ENCODE data around the gene CHCHD10.

DNA sequence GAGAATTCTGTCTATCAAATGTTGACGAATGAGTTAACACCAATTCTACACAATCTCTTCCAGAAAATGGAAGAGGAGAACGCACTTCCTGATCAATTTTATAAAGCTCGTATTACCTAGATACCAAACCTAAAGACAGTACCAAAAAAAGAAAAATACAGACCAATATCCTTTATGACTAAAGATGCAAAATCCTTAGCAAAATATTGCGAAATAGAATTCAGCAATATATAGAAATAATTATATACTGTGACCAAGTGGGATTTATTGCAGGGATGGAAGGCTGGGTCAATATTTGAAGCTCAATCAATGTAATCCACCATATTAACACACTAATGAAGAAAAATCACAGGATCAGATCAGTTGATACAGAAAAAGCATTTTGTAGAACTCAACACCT, 44.6 kb upstream of the CHCHD10 start:
- TF ChIP-seq, protein P1, sequence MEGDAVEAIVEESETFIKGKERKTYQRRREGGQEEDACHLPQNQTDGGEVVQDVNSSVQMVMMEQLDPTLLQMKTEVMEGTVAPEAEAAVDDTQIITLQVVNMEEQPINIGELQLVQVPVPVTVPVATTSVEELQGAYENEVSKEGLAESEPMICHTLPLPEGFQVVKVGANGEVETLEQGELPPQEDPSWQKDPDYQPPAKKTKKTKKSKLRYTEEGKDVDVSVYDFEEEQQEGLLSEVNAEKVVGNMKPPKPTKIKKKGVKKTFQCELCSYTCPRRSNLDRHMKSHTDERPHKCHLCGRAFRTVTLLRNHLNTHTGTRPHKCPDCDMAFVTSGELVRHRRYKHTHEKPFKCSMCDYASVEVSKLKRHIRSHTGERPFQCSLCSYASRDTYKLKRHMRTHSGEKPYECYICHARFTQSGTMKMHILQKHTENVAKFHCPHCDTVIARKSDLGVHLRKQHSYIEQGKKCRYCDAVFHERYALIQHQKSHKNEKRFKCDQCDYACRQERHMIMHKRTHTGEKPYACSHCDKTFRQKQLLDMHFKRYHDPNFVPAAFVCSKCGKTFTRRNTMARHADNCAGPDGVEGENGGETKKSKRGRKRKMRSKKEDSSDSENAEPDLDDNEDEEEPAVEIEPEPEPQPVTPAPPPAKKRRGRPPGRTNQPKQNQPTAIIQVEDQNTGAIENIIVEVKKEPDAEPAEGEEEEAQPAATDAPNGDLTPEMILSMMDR (conservative IDR thresholded peaks at IDR 0.05; ENCODE audit: low read depth, low read length) = no peak
- TF ChIP-seq EZH2 (IDR thresholded peaks at IDR 0.05; ENCODE audit: borderline replicate concordance, low read depth, low read length, poor library complexity, severe bottlenecking) = no peak
